Right cardiac atrium (tissue), 5 donors: ENCODE results near the gene TACR1. TPM values are rescaled to one million over a fixed set of nuclear protein-coding genes. Genes with fewer than 3 reads are reported as not detected.
"Not testable (repeated sequence)": the region's sequence is repeated elsewhere in the genome, so short reads cannot be mapped to it uniquely, and the experiment has no call there.

Experiments
- ATAC-seq, 2 donors: fragments of 200-7000 bp; cut with Tn5 transposase; one replicate each; pipeline versions ENCODE4 v1.8.0 to v1.9.1; 2020; ENCODE audit warnings: moderate library complexity in 2 of 2, mild to moderate bottlenecking in 1 of 2
- DNase-seq, 3 donors: peaks; one replicate each; pipeline ENCODE4 v3.0.0-alpha.2; 2020
- H3K27ac ChIP-seq: one replicate; pipeline ENCODE4 v1.5.1; 2013; ENCODE audit warnings: mild to moderate bottlenecking, low read length, control low read depth, moderate library complexity
- H3K27me3 ChIP-seq: one replicate; pipeline ENCODE4 v1.6.1; 2013; ENCODE audit not compliant: control insufficient read depth, insufficient read depth
- H3K4me1 ChIP-seq: one replicate; pipeline ENCODE4 v1.6.1; 2013; ENCODE audit warnings: low read length; ENCODE audit not compliant: control insufficient read depth, insufficient read depth
- H3K4me3 ChIP-seq: one replicate; pipeline ENCODE4 v1.5.1; 2013; ENCODE audit warnings: low read length, control low read depth
- H3K9me3 ChIP-seq: one replicate; pipeline ENCODE4 v1.6.1; 2013; ENCODE audit warnings: low read length; ENCODE audit not compliant: control insufficient read depth
- WGBS: extraction: QIAGEN DNeasy Blood & Tissue Kit; methylation state at CpG from one replicate; pipeline ENCODE4 v1.1.7; 2013; 5-methylcytosine and 5-hydroxymethylcytosine counted together
- intact Hi-C, 4 donors: fragments of 100-400 bp; cut with DNase I; formaldehyde crosslinking; loops; one replicate each; pipeline versions ENCODE4 v1.11.0 to v1.14.0; 2022 to 2023
- polyA plus RNA-seq: library from polyadenylated mRNA; stranded (reverse); fragments of 200-250 nt; gene quantifications from one replicate; pipeline ENCODE4 v1.2.3, GENCODE V29; 2013
- total RNA-seq, 4 donors: library from RNA; stranded (reverse); fragmentation: NEBNext Ultra II Directional; extraction: Animal tissue kit (Norgen Biotek cat#: 25700); gene quantifications; one replicate each; pipeline ENCODE4 v1.2.1, GENCODE V29; 2021
- donor health status: healthy with polysubstance abuse.
- donor health status: DM: no; HTN: yes; CAD: no.
- donor health status: DM: no; HTN: no; CAD: no.
- donor health status: DM: no; HTN: yes; CAD: no; lungs with severe emphysema.
- donor health status: DM: yes; HTN: yes; CAD: no.

Gene TACR1
- total and polyA plus RNA-seq, 5 donors = 0.07 to 0.21 (median 0.11) TPM; not detected in 2

- no peaks in the 10 kb centered on the region for H3K4me1 ChIP-seq
- ATAC-seq (peak in 1 of 2 donors; percentile 50), DNase-seq (peak; percentile 44 to 81 (median 60))
- no peak overlapping the region for H3K27ac ChIP-seq
- H3K4me3 ChIP-seq = no peak overlapping the region
- no peaks in the 10 kb centered on the region for H3K9me3 ChIP-seq
- H3K27me3 ChIP-seq = no peaks in the 10 kb centered on the region
- 49% methylated on average over 8 of the region's 8 CpGs for WGBS
- intact Hi-C loops = loop anchor here in 2 of 4 donors (5.0 to 10.0 kb wide), 2 partner anchors 143 to 340 kb away; no protein-coding TSS in a partner anchor
These were observed 134.5 kb downstream of the TACR1 start for GRCh38 chr2:75064691-75065396.

DNA sequence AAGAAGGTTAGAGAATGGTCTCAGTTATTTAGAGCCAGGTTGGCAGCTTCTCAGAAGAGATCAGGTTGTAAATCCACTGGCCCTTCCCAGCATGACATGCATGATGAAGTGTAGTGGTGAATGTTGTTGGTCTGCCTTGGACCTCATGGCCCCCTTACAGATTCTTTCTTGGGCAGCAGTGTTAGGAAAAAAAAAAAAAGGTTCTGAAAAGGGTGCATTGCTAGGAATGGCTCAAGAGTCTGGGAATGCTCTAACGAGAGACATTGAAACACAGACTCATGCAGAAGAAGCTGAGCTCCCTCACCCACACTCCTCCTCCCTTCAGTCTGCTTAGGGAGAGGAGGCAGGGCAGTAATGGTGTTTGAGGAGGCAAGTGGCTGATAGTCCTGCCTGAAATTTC, 135.4 kb downstream of the TACR1 start:
- intact Hi-C loops = loop anchor here in 1 of 4 donors (10.0 kb wide), 1 partner anchor 341 kb away; no protein-coding TSS in a partner anchor
- H3K4me3 ChIP-seq = no peak overlapping the region
- WGBS = 78% methylated on average over 1 of the region's 1 CpG
- H3K4me1 ChIP-seq = no peaks in the 10 kb centered on the region
- ATAC-seq (no peak), DNase-seq (no peak)
- H3K9me3 ChIP-seq = no peaks in the 10 kb centered on the region
- H3K27me3 ChIP-seq = no peaks in the 10 kb centered on the region
- H3K27ac ChIP-seq = no peak overlapping the region

- WGBS = 68% methylated on average over 1 of the region's 1 CpG
- Histone ChIP-seq H3K9me3 (no peaks in the 10 kb centered on the region), H3K4me1 (no peaks in the 10 kb centered on the region), H3K27me3 (no peaks in the 10 kb centered on the region), H3K27ac (no peak overlapping the region), H3K4me3 (no peak overlapping the region)
- intact Hi-C loops = no loop called here
- DNase-seq (no peak), ATAC-seq (no peak)
These were observed 140.9 kb downstream of the TACR1 start for GRCh38 chr2:75058427-75058826.

- WGBS = 92% methylated on average over 5 of the region's 5 CpGs
These were observed 142.2 kb downstream of the TACR1 start for GRCh38 chr2:75057150-75057549.

GRCh38 chr2:75055820-75056675, 143.3 kb downstream of the TACR1 start:
- peak in 1 of 2 donors; percentile 14 for ATAC-seq
- no peaks in the 10 kb centered on the region for H3K9me3 ChIP-seq
- no peak for DNase-seq
- intact Hi-C loops = no loop called here
- H3K27ac ChIP-seq = peak overlapping the region; percentile 23
- no peak overlapping the region for H3K4me3 ChIP-seq
- no peaks in the 10 kb centered on the region for H3K27me3 ChIP-seq
- WGBS = 53% methylated on average over 10 of the region's 10 CpGs
- no peaks in the 10 kb centered on the region for H3K4me1 ChIP-seq

More at GRCh38 chr2:75057150-75057549, 142.2 kb downstream of the TACR1 start:
- ATAC-seq, H3K27ac ChIP-seq, DNase-seq, H3K4me3 ChIP-seq, intact Hi-C loops, H3K4me1 ChIP-seq, H3K27me3 ChIP-seq, H3K9me3 ChIP-seq: not testable (repeated sequence)

DNA sequence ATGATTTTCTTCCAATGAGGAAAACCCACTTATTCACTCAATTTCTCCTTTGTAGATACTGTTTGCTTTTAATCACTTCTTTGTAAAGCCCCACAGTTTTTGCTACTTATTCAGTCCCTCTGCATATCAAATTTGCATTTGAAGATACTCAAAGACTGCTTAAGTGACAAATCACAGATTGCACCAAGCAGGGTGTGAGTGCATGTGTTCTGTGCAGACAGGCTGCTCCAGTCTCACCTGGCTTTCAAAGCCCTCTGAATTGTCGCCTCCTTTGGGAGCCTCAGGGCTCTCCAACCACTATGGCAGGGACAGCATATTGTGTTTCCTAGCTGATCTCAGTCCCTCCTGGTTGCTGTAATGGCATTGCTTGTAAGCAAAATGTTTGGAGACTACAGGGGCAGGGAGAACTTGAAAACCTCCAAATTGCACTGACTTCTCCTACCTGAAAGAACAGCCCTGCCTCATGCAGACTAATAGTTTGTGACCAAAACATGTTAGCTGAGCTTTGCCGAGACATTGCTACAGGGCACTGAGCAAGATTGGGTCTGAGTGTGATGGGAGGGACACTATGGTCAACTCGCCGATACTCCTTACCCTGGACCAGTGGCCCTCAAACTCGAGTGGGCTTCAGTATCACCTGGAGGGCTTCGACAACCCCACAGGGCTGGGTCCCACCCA, 144.0 kb downstream of the TACR1 start:
- WGBS = 82% methylated on average over 6 of the region's 6 CpGs
- H3K27me3 ChIP-seq = no peaks in the 10 kb centered on the region
- intact Hi-C loops = no loop called here
- H3K4me3 ChIP-seq = no peak overlapping the region
- ATAC-seq (no peak), DNase-seq (no peak)
- H3K27ac ChIP-seq = no peak overlapping the region
- no peaks in the 10 kb centered on the region for H3K4me1 ChIP-seq
- no peaks in the 10 kb centered on the region for H3K9me3 ChIP-seq

DNA sequence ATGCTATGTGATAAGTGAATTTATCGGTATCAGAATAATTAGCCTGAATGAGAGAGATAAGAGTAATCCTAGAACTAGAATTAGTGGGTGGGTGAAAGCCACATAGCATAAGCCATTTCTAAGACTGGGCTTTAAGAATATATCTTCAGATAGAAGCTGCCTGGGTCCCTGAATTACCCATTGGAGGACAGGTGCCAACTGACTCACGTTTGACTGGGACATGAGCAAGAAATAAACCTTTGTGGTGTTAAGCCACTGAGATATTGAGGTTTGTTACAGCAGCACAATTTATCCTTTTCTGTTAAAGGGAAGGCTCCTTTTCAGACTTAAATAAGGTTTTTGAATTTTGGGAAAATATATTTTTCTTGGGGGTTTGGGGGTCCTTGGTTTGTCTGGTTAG, 145.0 kb downstream of the TACR1 start:
- WGBS = 89% methylated on average over 2 of the region's 2 CpGs
- ATAC-seq (no peak), DNase-seq (no peak)
- Histone ChIP-seq H3K27me3 (no peaks in the 10 kb centered on the region), H3K4me1 (no peaks in the 10 kb centered on the region), H3K27ac (no peak overlapping the region), H3K4me3 (no peak overlapping the region), H3K9me3 (no peaks in the 10 kb centered on the region)
- intact Hi-C loops = no loop called here

- Histone ChIP-seq H3K4me1 (no peaks in the 10 kb centered on the region), H3K27ac (no peak overlapping the region), H3K27me3 (no peaks in the 10 kb centered on the region), H3K4me3 (no peak overlapping the region), H3K9me3 (no peaks in the 10 kb centered on the region)
- DNase-seq = no peak
- WGBS = 55% methylated on average over 7 of the region's 7 CpGs
- ATAC-seq = peak in 1 of 2 donors; percentile 35
- intact Hi-C loops = no loop called here
These were observed 145.7 kb downstream of the TACR1 start for GRCh38 chr2:75053484-75054112.

- no peak overlapping the region for H3K27ac ChIP-seq
These were observed 151.2 kb downstream of the TACR1 start for GRCh38 chr2:75047992-75048625.

More at GRCh38 chr2:75047992-75048625, 151.2 kb downstream of the TACR1 start:
- WGBS = 61% methylated on average over 4 of the region's 4 CpGs
- Histone ChIP-seq H3K4me3 (no peak overlapping the region), H3K4me1 (no peaks in the 10 kb centered on the region), H3K9me3 (no peaks in the 10 kb centered on the region), H3K27me3 (no peaks in the 10 kb centered on the region)
- intact Hi-C loops = no loop called here
- DNase-seq (no peak), ATAC-seq (peak; percentile 78 to 81)
